Measurements from ENCODE around the gene IL19.

The IL19 gene, protein sequence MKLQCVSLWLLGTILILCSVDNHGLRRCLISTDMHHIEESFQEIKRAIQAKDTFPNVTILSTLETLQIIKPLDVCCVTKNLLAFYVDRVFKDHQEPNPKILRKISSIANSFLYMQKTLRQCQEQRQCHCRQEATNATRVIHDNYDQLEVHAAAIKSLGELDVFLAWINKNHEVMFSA

DNA sequence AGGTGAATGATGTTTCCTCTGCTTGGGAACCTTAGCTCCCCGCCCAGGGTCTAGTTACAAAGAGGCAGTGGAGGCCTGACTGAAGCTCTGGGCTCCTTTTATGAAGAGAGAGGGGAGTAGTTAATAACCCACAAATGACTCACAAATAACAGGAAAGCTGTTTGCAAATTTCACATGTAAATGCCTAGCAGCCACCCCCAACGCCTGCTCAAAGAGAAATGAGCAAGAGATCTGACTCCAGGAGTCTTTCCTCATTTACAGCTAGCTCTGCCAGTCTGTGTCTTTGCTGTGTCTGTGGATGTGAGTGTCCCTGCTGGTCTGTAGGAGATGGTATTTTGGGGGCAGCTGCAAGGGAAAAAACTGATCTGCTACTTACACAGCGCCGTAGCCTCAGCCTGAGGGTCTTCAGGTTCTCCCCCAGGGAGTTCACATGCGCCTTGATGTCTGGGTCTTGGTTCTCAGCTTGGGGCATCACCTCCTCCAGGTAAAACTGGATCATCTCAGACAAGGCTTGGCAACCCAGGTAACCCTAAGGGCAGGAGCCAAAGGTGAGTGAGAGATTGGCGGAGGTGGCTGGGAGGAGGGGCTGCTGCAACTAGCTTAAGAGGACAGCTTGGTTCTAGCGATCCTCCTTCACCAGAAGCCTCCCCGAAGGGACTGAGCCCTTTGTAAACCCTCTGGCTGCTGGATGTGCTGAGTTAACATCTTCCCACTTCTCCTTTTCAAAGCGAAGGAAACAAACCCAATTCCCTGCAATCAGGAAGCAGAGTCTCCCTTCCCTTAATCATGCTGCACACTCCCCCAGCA lies at the start of gene IL19:
IL19 (plus strand) TSS at position 243 of the 807 bp plus-strand sequence. CDS start 65,890 bp downstream, outside the sequence.
- no peak for DNase-seq (ENCODE audit: low spot score)

GRCh38 chr1:206721454-206721853 lies 49.1 kb upstream of the IL19 start:
- DNase-seq (ENCODE audit: low spot score): no peak

GRCh38 chr1:206722751-206723461 lies 47.7 kb upstream of the IL19 start:
- no peak for DNase-seq (ENCODE audit: low spot score)

DNA sequence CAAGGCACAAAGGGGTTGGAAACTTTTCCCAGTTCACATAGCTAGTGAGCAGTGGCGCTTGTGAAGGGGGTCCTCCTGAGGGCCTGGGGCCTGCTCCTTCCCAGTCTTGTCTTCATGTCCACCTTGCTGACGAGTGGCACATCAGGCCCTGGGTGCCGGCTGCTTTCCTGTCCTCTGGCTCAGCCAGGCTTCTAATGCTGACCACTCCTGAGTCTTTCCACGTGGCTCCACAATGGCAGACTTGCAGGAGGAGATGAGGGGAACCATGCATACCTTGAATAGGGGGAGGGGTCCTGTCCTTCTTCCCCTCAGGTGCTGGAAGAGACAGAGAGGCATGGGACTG lies 47.1 kb upstream of the IL19 start:
- DNase-seq (ENCODE audit: low spot score): no peak

- no peak for DNase-seq (ENCODE audit: low spot score)
These were observed 46.6 kb upstream of the IL19 start for GRCh38 chr1:206723805-206724472.

DNA sequence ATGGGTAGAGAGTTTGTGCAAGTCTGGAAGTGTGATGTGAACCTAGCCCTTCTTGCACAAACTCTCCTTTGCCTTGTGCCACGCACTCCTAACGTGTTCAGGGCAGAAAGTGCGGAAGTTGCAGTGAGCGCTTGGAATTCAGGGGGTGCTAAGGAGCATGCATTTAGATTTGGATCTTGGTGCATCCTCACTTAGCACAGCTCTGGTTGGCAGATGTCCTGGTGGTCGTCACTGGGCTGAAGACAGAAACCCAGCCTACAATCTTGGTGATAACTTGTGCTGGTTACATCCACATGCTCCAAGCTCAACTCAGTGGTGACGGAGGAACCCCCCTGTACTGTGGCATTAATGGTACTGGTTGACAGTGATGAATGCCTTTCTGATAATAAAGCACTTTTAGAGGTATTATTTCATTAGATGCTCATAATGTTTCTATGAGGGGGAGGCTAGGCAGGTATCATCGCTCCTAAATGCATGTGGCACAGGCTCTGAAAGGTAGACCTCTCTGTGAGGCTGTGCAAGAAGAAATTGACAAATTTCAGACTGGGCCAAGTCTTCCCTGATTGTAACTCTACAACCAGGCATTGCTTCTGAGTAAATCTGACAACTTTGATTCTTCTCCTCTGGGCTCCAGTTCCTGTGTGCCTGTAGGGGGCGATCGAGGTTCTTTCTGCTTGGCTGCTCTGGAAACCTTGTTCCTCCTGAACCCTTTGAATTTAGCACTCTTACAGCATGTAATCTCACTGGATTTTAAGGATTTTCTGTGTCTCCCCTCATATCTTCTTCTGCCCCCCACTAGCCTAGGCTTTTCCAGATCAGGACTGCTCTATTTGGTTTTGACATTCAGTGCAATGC lies 45.2 kb upstream of the IL19 start:
- DNase-seq (ENCODE audit: low spot score): peak; percentile 54

GRCh38 chr1:206727981-206728696 lies 42.4 kb upstream of the IL19 start:
- no peak for DNase-seq (ENCODE audit: low spot score)

- DNase-seq (ENCODE audit: low spot score): no peak
These were observed 41.9 kb upstream of the IL19 start for GRCh38 chr1:206728697-206728987.

GRCh38 chr1:206729050-206729449 lies 41.5 kb upstream of the IL19 start:
- DNase-seq (ENCODE audit: low spot score): no peak

DNA sequence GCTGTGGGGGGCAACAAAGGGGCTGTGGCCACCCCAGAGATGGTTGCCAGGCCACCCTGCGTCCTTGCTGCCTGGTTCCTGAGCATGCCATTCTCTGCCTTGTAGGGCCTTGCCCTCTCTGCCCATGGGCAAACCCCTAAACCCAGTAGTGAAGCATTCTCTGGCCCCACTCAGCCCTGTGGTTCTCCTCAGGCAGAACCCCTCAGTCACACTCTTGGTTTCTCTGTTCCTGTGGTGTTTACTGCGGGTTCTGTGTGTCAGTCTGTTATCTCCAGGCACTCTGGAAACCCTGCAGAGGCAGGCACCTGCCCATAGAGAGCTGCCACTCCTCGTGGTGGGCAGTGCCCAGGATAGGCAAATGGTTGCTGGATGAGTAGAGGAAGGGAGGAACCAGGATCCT lies 41.1 kb upstream of the IL19 start:
- DNase-seq (ENCODE audit: low spot score): no peak

GRCh38 chr1:206732508-206732907 lies 38.1 kb upstream of the IL19 start:
- no peak for DNase-seq (ENCODE audit: low spot score)

DNA sequence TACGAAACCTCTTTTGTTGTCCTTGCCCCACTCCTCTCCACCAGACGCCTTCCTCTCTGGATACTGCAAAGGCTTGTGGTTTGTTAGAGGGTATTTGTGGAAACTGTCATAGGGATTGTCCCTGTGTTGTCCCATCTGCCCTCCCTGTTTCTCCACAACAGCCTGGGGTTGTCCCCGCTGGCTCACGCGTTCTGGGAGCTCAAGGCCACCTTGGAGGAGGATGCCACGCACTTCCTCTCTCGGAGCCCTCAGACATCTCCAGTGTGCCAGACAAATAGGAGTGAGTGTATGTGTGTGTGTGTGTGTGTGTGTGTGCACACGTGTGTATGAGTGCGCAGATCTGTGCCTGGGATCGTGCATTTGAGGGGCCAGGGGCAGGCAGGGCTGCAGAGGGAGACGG lies 37.6 kb upstream of the IL19 start:
- DNase-seq (ENCODE audit: low spot score): no peak

DNA sequence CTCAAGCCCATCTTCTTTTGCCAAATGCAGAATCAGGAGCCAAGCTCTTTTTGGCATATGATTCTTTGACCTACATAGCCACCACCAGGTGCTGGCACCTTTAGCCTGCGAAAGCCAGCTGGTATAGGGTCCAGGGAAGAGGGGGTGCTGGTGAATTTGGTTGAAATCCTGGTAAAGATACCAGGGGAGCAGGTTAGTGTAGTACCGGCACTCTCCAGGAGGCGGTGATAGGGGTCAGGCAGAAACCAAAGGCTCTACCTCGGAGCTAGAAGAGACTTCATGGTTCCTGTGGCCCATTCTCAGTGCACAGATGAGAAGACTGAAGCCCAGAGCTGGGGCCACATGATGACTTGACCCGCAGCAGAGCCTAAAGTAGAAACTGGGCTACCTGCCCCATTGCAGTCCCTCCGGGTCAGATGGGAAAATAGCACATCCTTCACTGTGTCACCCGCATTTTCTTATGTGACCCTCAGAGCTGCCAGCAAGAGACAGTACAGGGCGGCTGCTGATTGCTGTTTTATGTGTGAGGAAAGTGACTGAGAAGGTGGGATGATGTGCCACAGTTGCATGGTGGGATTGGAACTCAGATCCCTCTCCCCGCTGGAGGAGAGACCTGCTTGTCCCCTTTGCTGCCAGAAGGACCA lies 36.0 kb upstream of the IL19 start:
- DNase-seq (ENCODE audit: low spot score): peak; percentile 62

DNA sequence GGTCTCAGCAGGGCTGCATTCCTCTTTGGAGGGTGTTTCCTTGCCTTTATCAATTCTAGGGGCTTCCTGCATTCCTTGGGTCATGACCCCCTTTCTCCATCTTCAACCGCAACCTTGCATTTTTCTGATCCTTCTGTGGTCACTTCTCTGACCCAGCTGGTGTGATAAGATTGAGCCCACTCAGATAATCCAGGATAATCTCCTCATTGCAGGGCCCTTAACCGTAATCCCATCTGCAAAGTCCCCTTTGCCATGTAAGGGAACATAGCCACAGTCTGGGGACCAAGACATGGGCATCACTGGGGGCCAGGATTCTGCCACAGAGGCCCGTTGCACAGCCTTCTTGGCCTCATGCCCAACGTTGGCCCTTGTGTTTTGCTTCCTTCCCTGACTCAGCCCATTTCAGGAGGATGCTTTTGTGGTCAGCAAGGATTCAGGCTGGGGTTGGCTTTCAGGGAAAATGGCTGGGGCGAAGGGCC lies 35.0 kb upstream of the IL19 start:
- DNase-seq (ENCODE audit: low spot score): no peak

- no peak for DNase-seq (ENCODE audit: low spot score)
These were observed 33.5 kb upstream of the IL19 start for GRCh38 chr1:206736878-206737728.

DNA sequence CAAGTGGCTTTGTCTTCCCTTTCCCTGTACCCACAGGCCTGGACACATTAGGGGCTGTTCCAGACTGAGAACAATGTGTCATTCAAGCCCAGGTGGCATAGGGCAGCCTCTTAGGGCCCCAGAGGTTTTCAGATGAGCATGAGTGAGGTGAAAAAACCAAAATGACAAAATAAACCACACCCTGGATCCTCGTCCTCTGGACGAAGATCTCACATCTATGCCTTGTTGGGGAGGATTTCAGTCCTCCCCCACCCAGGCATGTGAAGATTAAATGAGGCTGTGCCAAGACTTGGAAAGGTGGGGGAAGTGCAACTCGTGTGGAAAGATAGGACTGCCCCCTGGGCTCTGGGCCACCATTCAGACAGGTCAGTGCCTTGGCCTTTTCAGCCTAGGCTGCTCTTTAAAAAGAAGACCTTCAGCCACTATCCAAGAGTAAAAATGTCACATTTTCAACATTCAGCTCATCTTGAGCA lies 32.8 kb upstream of the IL19 start:
- no peak for DNase-seq (ENCODE audit: low spot score)

GRCh38 chr1:206738370-206739366 lies 31.9 kb upstream of the IL19 start:
- peak; percentile 42 for DNase-seq (ENCODE audit: low spot score)

DNA sequence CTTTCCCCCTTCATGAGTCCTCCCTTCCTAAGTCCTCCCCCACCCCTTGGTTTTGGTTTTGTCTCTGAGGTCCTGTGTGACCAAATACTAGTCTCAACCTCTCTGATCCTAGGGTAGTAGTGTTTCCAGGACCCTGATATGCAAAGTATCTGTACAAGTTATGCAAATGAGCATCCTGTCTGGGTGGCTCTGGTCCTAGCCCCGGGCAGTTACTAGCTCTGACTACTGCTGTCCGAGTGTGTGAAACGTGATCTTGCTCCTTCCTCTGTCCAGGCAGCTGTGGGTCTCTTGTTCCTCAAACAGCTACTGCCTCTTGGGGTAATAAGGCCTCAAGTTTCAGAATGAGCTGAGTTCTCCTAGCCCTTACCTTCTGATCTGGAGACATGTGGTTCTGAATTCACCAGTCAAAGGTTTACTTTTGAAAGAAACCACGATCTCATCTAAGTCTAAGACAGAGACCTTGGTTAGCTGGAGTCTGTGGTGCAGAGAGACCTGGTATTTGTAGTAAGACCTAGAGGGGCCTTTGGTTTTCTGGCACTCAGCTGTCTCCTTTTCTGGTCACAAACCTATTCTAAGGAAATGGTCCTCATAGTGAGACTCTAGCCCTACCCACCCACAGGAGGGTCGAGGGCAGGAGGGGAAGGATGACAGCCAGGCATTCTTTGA lies 31.0 kb upstream of the IL19 start:
- DNase-seq (ENCODE audit: low spot score): no peak
